Epithelial cell of esophagus (primary cell): ENCODE data around the gene NAP1L5.

Experiments used
- DNase-seq: peaks from one replicate; pipeline ENCODE4 v3.0.0; 2010; ENCODE audit warnings: low read depth
- H3K4me3 ChIP-seq: 2 replicates; pipeline ENCODE4 v1.5.1; 2011; ENCODE audit warnings: mild to moderate bottlenecking, low read length, control low read depth
- TF ChIP-seq, protein P1 (sequence below): IDR thresholded peaks from 2 replicates; pipeline ENCODE4 v1.5.1; 2011; ENCODE audit warnings: low read depth, mild to moderate bottlenecking, low read length, control low read depth, inconsistent platforms; ENCODE audit not compliant: insufficient read depth; ENCODE audit errors: missing control alignments

NAP1L5 gene

DNA sequence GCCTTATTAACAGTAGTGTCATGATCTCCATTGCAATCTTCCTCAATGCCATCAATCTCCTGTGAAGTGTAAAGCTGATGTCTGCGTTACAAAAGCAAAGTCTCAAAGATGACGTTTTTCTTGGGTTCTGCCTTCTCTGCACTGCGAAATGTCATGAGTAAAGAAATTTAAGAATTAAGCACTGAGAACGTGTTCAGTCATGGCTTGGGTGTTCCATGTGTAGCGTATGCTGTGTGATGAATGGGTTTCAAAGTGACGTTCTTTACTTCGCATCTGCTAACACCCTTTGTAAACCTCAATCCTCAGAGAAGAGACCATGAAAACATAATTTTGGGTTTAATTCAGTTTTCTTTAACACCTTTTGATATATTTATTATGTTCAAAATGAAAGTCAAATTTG lies 999 bp downstream of the NAP1L5 start:
- H3K4me3 ChIP-seq: no peak overlapping the region
- DNase-seq: peak; percentile 9
- TF ChIP-seq, protein P1, sequence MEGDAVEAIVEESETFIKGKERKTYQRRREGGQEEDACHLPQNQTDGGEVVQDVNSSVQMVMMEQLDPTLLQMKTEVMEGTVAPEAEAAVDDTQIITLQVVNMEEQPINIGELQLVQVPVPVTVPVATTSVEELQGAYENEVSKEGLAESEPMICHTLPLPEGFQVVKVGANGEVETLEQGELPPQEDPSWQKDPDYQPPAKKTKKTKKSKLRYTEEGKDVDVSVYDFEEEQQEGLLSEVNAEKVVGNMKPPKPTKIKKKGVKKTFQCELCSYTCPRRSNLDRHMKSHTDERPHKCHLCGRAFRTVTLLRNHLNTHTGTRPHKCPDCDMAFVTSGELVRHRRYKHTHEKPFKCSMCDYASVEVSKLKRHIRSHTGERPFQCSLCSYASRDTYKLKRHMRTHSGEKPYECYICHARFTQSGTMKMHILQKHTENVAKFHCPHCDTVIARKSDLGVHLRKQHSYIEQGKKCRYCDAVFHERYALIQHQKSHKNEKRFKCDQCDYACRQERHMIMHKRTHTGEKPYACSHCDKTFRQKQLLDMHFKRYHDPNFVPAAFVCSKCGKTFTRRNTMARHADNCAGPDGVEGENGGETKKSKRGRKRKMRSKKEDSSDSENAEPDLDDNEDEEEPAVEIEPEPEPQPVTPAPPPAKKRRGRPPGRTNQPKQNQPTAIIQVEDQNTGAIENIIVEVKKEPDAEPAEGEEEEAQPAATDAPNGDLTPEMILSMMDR: no peak

DNA sequence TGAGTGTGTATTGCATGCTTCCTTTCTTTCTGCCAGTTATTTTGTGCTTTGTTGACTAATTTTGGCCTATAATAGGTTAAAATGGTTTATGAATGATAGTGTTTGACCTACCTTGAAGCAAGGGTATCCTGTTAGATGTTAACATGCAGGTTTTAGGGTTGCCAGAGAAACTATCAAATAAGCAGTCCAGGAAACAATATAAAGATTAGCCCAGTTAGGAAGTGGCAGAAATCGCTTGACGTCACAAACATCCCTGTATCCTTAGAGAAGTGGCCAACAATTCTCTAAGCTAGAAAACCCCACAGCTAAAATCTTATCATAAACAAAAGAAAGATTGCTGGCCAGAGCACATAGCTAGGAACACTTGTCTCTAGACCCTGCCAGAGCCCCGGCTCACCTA lies 3.8 kb downstream of the NAP1L5 start:
- TF ChIP-seq, protein P1: no peak
- H3K4me3 ChIP-seq: no peak overlapping the region
- no peak for DNase-seq

DNA sequence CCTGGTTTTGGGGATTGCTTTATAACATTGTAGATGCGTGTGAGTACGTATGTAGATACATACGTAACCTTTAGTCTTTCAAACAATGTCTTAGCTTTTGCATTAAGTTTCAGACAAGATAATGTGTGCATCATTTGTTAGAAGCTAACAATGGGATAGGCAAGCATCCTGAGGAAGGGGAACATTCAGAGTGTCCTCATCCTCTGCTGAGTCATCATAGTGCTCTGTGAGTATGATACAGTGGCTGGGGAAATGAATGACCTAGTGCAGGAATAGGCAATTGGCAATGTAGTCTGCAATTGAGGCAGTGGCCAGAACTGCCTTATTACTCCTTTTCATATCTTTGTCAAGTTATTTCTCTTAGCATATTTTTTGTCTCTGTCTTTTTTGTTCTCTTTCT lies 7.3 kb downstream of the NAP1L5 start:
- no peak overlapping the region for H3K4me3 ChIP-seq
- TF ChIP-seq, protein P1: no peak
- peak; percentile 56 for DNase-seq

DNA sequence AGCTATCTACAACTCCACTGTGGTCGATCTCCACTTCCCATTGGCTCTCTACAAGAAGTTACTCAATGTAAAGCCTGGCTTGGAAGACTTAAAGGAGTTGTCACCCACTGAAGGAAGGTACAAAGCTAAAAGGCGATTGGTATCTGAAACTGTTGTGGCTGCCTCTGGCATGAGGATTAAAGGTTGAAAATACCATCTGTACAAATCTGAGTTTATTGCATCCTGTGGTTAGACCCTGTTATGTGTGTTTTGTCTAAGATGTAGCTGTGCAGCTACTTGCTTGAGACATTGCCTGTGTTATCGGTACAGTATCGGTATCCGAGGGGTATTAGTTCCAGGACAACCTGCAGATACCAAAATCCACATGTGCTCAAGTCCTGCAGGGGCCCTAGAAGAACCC lies 16.4 kb downstream of the NAP1L5 start:
- TF ChIP-seq, protein P1: no peak
- no peak for DNase-seq
- no peak overlapping the region for H3K4me3 ChIP-seq

DNA sequence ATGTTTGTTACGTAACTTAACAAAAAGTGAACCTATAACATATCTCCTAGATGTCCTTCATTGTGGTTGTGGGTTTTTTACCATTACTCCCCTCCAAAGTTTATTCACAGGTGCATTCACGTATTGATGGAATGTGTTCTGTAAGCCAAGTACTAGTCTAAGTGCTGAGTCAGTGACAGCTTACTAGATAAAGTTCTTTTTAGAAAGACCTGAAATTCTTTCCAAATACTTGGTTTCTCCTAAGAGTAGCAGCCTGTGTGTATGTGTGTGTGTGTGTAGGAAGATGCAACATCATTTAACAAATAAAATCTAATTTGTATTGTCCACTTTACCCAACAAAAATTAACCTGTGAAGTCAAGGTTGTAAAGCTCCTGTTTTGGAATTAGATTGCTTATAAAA lies 22.1 kb downstream of the NAP1L5 start:
- TF ChIP-seq, protein P1: no peak
- no peak overlapping the region for H3K4me3 ChIP-seq
- DNase-seq: no peak

DNA sequence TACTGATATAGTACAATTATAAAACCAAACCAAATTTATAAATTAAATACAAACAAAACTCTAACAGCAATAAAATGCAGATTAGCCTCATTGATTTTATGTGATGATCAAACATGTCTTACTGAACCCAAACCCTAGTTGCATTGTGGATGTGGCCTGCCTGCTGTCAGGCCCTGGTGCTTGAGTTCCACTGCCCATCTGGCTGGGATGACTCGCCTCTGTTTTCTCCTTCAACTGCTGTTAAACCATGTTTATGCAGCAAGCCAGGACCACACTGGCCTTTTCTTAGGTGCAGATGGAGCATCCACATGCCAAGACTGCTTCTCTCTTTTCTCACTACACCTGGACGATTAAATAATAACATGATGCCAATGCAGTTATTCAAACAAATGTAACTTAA lies 22.6 kb downstream of the NAP1L5 start:
- no peak overlapping the region for H3K4me3 ChIP-seq
- TF ChIP-seq, protein P1: no peak
- DNase-seq: peak; percentile 10

DNA sequence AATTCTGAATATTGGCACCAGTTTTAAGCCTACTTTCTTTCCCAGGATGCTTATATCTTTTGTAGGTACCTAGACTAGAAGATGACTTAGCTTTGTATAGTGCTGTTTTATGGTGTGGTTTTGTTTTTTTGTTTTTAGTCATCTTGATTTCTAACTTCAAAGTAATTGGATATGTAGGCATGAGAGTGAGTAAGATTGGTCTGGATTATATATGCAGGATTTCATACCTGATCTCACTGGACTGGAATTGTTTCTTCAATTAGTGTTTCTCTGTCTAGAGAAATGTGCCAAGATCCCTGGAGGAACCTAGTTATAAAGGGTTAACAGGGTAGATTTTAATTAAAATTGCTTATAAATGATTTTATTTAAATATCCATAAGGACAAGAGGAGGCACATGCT lies 23.1 kb downstream of the NAP1L5 start:
- H3K4me3 ChIP-seq: no peak overlapping the region
- peak; percentile 31 for DNase-seq
- TF ChIP-seq, protein P1: no peak
